PC-9 (cell line): ENCODE data around the gene IMMP2L.

ENCODE experiments used
- CTCF ChIP-seq: fragments of 200-600 bp; sonication (generic); conservative IDR thresholded peaks from 2 replicates; pipeline ENCODE4 v1.6.1; 2017; ENCODE audit warnings: mixed run types, antibody characterized with exemption, mild to moderate bottlenecking, moderate library complexity
- EZH2 ChIP-seq: fragments of 200-600 bp; sonication (generic); IDR thresholded peaks from 2 replicates; pipeline ENCODE4 v1.8.0; 2017; ENCODE audit warnings: antibody characterized with exemption, low read depth

GRCh38 chr7:110790992-110791391 lies 771.3 kb downstream of the IMMP2L start:
- no peak for TF ChIP-seq CTCF
- TF ChIP-seq EZH2: no peak
